Cerebellar cortex (tissue), 1 donor: ENCODE results near the gene RNASE13.
"Not testable (repeated sequence)": the region's sequence is repeated elsewhere in the genome, so short reads cannot be mapped to it uniquely, and the experiment has no call there.

Experiments used
- DNase-seq: peaks from one replicate; pipeline ENCODE4 v3.0.0-alpha.2; 2015; ENCODE audit warnings: low spot score

The RNASE13 gene

GRCh38 chr14:21041676-21042433, 7.2 kb upstream of the RNASE13 start, which contains the start of gene RNASE7:
Gene RNASE7, plus strand, starts transcription at chr14:21042362. Its CDS starts 631 bp downstream, at chr14:21042993.
- DNase-seq: no peak

DNA sequence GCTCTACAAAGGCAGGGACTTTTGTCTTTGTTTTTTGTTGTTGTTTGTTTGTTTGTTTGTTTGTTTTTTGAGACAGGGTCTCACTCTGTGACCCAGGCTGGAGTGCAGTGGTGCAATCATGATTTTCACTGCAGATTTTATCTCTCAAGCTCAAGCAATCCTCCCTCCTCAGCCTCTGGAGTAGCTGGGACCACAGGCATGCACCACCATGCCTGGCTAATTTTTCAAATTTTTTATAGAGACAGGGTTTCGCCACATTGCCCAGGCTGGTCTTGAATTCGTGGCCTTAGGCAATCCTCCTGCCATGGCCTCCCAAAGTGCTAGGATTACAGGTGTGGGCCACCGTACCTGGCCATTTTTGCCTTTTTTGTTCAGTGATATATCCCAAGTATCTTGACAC, 6.3 kb upstream of the RNASE13 start:
- not testable (repeated sequence) for DNase-seq

- DNase-seq: no peak
Observed at GRCh38 chr14:21040370-21040925, 5.8 kb upstream of the RNASE13 start.

DNA sequence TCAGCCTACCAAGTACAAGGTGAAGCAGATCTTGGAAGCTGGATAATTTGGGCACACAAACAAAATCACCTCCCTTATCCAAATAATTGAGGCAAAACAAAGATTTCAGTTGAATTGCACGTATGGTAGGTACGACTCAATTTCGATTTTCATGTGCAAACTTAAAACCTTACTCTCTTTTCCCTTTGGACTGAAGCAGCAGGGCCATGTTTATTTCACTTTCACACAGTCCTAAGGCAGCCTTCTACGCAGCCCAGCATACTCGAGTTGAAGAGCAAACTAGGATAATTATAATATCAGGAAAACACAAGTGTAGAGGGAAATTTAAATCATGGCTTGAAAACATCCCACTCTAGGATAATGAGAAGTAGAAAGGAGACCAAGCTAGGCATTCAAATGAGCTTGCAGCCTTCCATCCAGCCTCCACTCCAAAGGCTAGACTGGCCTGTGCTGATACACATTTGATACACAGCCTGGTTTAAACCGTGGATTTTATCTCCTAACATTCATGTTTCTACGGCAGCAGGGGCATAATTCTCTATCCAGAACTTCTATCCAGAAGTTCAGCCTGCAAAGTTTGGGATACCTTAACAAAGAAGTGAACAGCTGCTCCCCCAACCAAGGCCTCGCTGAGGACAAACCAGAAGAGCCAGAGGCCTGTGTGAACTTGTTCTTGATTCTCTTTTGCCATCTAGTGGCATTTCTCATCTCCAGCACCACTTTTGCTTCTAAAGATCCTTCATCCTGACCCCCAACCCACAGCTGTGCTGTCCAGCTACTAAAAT, 5.2 kb upstream of the RNASE13 start:
- DNase-seq: peak; percentile 66

DNA sequence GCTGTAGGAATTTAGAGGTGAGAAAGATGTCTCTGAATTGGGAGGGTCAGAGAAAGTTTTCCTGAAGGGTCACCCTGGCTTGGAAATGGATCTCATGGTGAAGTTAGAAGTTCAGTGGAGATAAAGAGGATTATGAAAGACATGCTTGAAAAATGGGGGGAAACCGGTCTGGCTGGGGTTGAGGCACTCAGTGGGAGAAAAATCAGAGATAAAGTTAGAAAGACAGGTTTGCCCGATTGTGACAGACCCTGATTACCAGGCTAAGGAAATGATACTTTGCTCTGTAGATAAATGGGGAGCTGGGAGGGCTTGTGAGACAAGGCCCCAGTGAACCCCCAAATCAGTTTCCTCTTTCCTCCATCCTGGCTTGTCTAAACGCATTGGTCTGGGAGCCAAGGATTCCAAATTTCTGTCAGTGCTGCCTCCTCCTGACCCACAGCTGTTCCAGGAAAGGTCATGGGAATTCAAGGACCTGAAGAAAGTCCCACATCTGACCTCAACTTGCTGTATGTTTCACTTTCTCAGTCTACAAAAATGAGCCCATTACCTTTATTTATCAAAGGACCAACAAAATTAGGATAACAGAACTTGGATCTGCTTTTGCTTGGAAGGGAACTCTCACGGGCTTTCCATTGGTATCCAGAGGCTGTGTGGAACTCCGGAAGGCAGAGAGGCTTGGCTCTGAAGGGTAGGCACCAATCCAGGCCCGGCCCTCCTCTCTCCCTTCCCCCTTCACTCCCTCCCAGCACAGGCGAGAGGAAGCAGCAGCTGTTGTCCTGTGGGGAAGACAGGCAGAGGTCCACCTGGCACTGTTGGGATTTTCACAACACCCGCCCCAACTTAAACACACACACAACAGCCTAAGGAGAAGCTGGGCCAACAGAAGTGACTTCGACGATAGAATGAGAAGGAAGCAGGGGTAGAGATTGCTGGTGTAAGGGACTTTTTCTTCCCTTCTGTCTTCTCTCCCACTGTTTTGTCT, 4.1 kb upstream of the RNASE13 start:
- DNase-seq: peak; percentile 48

- DNase-seq: no peak
Observed at GRCh38 chr14:21037156-21037555, 2.5 kb upstream of the RNASE13 start.

DNA sequence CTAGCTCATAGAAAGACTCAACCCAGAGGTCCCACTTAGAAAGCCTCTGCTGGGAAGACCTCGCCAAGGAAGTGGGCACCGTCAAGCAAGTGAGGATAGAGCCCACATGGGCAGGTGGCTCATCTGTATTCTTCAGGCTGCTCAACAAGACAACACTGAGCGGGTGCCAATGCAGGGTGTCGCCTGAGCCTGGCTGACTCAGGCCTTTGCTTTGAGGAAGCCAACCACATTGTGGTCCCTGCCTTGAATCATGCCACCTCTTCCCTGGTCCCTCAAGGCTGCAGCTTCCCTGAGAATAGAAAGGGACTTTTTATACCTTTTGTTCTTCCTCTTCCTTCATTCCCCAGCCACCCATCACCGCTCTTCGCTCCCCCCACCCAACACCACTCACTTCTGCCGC, 2.1 kb upstream of the RNASE13 start:
- no peak for DNase-seq

DNA sequence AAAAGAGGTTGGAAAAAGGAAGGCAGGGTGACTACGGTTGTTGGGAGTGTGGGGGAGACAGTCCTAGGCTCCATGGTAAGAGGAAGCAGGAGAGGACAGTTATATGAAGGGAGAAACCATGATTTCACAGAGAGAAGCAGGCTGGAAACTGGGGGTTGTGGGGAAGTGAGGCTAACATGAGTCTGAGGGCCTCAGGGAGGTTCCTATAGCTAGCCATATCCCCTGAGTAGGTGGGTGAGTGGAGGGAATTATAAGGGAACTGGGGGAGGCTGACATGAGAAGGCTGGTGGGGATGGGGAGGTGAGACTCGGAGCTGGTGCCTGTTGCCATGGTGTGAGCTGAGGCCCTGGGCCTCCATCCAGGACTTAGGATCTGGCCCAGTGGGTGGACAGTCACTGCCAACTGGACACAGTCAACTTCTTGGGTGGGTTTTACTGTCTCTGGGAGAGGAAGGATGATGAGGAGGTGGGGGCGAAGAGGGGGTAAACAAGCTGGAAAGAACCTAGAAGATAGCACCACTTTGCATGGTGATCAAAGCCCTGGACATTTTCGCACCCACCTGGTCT, 1.4 kb downstream of the RNASE13 start:
- DNase-seq: no peak

- no peak for DNase-seq
Observed at GRCh38 chr14:21032326-21033132, 2.1 kb downstream of the RNASE13 start.

GRCh38 chr14:21030531-21030930, 4.1 kb downstream of the RNASE13 start:
- DNase-seq: no peak

- DNase-seq: no peak
Observed at GRCh38 chr14:21029917-21030316, 4.7 kb downstream of the RNASE13 start, which contains the start of gene TPPP2. Gene TPPP2, plus strand, starts transcription at chr14:21030217. Its CDS starts 365 bp downstream, at chr14:21030582.

DNA sequence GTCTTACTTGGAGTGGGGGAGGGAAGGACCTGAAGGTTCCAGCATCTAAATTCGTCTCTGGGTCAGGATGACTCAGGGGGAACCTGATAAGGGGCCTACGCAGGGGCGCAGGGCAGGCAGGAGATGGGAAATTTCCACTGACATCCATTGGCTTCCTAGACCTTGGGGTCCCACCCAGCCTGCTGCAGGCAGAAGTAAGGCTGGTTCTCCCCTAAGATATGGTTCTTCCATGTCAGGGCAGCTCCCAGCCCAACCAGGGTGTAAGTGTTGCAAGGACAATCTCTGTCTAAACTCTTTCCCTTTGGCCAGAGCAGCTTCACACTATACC, 7.7 kb downstream of the RNASE13 start:
- no peak for DNase-seq

- peak; percentile 34 for DNase-seq
Observed at GRCh38 chr14:21026274-21026987, 8.2 kb downstream of the RNASE13 start.

GRCh38 chr14:21025371-21026273, 9.0 kb downstream of the RNASE13 start:
- peak; percentile 14 for DNase-seq

DNA sequence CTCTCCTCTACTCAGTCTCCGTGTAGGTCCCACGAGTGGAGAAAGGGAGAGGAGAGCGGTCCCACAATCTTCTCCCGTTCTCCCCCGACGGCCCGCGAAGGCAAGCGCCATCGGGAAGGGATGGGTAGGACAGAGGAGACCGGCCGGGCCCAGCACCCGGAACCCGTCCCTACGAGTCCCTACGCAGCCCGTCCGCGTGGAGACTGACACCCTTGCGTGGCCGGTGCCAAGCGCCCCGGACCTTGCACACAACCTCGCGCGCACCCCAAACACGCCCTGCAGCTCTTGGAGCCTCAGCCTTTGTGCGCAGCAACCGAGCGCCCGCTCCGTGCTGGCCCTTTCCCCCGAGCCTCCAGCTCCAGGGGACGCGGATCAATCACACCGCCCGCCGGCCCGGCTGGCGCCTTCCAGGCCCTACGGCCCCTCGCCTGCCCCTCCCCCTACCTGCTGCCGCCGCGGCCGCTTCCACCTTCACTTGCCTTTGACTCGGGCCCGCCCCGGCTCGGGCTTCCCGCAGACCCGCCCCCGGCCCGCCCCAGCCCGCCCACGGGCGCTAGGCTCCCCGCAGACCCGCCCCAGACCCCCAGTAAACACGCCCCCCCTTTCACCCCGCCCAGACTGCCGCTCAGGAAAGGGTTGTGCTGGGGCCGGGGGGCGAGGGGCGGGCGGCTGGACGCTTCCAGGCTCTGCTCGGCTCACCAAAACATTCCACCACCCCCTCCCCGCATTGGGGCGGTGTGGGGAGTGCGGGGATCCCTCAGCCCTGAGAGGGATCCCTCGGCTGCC, 9.8 kb downstream of the RNASE13 start, which contains the start of gene NDRG2:
Gene NDRG2 (minus strand): TSS at position 477 of the 786 bp plus-strand sequence. CDS start 1,746 bp downstream, outside the sequence.
- DNase-seq: peak; percentile 22

DNA sequence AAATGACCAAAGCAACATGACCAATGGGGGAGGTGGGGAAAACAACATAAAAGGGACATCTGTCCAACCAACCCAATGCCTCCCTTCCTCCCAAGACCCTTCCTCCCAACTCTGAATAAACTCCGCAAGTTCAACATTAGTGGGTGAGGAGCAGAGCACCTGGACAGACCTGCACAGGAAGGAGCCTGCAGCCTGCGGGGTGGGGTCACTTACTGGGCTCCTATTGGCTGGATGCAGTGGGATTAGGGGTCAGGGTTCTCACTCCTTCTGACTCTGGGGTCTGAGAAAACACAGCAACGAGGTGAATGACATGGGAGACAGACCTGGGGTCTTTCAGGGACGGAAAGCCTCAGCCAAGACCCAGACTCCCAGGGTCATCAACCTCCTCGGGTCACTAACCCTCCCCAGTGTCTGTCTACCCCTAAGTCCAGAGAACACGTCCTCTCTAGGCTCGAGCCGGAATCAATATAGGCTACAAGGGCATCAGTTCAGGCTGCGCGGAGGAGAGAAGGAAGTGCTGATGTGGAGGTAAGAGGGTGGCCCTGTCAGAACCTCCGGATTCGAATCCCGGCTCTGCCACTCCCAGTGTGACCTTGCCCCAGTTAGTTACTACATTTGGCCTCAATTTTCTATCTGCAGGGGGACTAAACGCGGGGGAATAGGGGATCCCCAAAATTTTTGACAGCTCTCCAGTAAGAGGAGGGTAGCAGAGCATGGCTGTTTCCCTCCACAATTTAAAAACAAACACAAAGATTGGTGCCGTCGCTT, 10.6 kb downstream of the RNASE13 start:
- no peak for DNase-seq

DNA sequence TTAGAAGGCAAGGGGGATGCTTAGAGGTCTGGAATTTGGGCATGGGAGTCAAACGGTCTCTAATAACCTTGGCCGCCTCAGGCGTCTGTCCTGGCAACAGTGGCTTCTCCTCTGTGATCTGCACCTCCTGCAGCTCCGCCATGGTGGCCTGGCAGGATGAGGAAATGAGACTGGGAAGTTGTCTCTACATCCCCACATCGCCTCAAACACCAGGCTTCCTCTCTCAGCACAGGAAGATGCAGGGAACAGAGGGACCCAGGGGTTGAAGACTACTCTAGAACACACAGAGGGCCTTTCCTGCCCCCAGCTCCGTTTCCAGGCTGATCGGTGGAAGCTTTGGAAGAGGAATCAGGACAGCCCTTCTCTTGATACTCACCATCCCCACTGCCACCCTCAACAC, 11.4 kb downstream of the RNASE13 start:
- DNase-seq: no peak
